Measurements from ENCODE around the gene PNCK.
"Not testable (repeated sequence)": the region's sequence is repeated elsewhere in the genome, so short reads cannot be mapped to it uniquely, and the experiment has no call there.

PNCK gene

DNA sequence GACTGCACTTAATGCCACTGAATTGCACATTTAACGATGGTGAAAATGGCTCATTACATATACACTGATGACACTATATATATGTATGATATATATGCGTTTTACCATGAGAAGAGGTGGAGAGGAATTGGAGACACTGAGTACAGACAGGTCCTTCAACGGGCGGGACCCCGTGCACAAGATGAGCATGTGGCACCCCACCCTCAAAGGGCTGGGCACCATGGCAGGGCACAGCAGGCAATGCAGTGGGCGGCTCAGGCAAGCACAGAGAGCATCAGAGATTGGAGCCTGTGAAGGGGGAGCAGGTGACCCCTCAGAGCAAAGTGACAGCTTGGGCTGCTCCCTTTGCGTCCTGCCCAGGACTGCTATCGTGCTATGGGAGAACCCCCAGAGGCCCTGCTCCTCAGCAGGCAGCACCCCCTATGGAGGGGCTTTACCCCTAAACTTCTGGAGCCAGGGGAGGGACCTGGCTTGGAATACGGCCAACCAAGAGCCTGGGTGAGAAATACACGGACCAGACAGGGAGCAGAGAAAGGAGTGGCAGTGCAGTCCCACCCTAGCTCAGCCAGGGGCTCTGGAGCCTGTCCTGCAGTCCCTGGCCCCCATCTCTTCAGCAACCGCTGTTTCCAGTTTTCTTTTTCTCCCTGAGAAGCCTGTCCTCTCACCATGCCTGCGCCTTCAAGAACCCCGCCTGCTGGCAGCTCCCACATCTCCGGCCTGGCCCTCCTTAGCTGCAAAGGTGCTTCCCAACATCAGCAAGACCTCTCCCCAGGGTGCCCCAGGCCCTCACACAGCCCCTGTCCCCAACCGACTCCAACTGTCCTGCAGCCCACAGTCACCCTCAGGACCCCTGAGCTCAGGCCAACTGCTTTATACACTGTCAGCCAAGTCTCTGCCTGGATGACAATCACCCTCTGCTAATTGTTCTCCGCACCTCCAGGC, 24.6 kb upstream of the PNCK start:
- TF ChIP-seq, protein P1, sequence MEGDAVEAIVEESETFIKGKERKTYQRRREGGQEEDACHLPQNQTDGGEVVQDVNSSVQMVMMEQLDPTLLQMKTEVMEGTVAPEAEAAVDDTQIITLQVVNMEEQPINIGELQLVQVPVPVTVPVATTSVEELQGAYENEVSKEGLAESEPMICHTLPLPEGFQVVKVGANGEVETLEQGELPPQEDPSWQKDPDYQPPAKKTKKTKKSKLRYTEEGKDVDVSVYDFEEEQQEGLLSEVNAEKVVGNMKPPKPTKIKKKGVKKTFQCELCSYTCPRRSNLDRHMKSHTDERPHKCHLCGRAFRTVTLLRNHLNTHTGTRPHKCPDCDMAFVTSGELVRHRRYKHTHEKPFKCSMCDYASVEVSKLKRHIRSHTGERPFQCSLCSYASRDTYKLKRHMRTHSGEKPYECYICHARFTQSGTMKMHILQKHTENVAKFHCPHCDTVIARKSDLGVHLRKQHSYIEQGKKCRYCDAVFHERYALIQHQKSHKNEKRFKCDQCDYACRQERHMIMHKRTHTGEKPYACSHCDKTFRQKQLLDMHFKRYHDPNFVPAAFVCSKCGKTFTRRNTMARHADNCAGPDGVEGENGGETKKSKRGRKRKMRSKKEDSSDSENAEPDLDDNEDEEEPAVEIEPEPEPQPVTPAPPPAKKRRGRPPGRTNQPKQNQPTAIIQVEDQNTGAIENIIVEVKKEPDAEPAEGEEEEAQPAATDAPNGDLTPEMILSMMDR (IDR thresholded peaks at IDR 0.05; ENCODE audit: low read depth, low read length, missing control alignments): no peak
- in situ Hi-C loops (cut with HindIII; ENCODE audit: low sequenced_read_pairs): no loop called here
- H3K4me3 ChIP-seq (ENCODE audit: low read depth, low read length): no peak overlapping the region
- no peak for DNase-seq (ENCODE audit: low read depth)

DNA sequence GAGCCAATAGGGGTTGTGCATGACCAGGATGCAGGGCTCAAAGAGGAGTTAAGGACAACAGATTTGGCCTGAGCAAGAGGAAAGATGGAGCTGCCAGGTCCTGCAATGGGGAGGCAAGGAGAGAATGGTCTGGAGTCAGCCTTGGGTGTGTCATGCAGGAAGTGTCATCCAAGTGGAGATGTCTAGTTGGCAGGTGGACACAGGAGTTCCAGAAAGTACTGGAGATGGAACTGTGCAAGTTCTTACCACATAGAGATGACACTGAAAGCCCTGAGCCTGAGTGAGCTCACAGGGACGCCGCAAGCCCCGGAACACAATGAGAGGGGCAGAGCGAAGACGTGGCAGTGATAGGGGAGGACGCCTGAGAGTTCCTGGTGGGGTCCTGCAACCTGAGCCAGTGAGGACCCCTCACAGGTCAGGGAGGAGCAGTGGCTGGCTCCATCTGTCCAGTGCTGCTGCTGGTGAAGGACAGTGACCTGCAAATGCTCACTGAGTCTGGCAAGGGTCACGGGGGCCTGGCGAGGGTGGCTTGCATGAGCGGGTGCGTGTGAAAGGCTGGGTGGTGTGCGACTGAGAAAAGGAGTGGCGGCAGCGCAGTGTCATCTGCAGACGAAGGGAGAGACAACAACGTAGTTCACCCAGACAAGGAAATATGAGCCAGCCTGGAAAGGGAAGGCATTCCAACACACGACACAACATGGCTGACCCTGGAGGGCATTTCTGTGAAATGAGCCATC, 23.5 kb upstream of the PNCK start:
- in situ Hi-C loops (cut with HindIII; ENCODE audit: low sequenced_read_pairs); DNase-seq (ENCODE audit: low read depth); H3K4me3 ChIP-seq (ENCODE audit: low read depth, low read length): not testable (repeated sequence)

DNA sequence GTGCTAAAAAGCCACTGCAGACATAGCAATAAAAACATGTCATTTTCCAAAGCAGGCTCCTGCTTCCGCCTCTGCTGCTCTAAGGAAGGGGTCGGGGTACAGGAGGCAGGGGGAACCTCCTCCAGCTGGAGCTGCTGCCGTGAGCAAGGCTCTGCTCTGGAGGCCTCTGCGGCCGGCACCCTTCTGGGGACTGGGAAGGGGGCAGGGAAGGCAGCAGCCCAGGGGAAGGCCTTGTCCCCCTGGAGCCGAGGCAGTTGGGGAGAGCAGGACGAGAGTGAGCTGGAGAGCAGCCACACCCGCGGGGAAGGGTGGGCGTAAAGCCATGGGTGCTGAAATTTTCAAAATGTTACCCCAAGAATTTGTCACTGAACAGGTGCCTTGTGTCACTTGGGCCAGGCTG, 22.9 kb upstream of the PNCK start:
- in situ Hi-C loops (cut with HindIII; ENCODE audit: low sequenced_read_pairs); H3K4me3 ChIP-seq (ENCODE audit: low read depth, low read length); DNase-seq (ENCODE audit: low read depth): not testable (repeated sequence)

DNA sequence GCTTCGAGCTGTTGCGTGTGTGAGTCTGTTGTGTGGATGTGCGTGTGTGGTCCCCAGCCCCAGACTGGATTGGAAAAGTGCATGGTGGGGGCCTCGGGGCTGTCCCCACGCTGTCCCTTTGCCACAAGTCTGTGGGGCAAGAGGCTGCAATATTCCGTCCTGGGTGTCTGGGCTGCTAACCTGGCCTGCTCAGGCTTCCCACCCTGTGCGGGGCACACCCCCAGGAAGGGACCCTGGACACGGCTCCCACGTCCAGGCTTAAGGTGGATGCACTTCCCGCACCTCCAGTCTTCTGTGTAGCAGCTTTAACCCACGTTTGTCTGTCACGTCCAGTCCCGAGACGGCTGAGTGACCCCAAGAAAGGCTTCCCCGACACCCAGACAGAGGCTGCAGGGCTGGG, 22.5 kb upstream of the PNCK start:
- in situ Hi-C loops (cut with HindIII; ENCODE audit: low sequenced_read_pairs): no loop called here
- TF ChIP-seq, protein P1 (IDR thresholded peaks at IDR 0.05; ENCODE audit: low read depth, low read length, missing control alignments): no peak
- H3K4me3 ChIP-seq (ENCODE audit: low read depth, low read length): no peak overlapping the region
- no peak for DNase-seq (ENCODE audit: low read depth)

DNA sequence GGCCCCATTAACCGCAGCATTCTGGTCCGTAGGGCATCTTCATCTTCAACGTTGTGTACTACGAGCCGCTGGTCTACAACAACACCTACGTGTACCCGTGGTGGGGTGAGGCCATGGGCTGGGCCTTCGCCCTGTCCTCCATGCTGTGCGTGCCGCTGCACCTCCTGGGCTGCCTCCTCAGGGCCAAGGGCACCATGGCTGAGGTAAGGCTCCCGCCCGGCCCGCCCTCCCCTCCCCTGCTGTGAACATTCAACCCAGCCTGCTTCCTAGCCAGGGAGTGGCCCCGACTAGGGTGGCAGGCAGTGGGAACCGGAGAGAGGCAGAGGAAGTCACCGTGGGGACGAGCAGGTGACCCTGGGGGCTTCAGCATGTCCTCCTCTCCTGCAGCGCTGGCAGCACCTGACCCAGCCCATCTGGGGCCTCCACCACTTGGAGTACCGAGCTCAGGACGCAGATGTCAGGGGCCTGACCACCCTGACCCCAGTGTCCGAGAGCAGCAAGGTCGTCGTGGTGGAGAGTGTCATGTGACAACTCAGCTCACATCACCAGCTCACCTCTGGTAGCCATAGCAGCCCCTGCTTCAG, 21.2 kb upstream of the PNCK start:
- TF ChIP-seq, protein P1 (IDR thresholded peaks at IDR 0.05; ENCODE audit: low read depth, low read length, missing control alignments): no peak
- H3K4me3 ChIP-seq (ENCODE audit: low read depth, low read length): no peak overlapping the region
- DNase-seq (ENCODE audit: low read depth): no peak
- in situ Hi-C loops (cut with HindIII; ENCODE audit: low sequenced_read_pairs): no loop called here

DNA sequence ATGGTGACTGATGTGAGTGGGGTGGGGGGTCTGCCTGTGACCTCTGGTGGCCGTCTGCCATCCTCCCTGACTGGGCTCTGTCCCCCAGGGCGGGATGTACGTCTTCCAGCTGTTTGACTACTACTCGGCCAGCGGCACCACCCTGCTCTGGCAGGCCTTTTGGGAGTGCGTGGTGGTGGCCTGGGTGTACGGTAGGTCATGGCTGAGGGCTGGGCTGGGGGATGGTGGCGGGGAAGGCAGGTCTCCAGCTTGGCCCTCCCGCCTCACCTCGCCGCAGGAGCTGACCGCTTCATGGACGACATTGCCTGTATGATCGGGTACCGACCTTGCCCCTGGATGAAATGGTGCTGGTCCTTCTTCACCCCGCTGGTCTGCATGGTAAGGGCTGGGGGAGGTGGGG, 20.6 kb upstream of the PNCK start:
- H3K4me3 ChIP-seq (ENCODE audit: low read depth, low read length); DNase-seq (ENCODE audit: low read depth); in situ Hi-C loops (cut with HindIII; ENCODE audit: low sequenced_read_pairs): not testable (repeated sequence)

DNA sequence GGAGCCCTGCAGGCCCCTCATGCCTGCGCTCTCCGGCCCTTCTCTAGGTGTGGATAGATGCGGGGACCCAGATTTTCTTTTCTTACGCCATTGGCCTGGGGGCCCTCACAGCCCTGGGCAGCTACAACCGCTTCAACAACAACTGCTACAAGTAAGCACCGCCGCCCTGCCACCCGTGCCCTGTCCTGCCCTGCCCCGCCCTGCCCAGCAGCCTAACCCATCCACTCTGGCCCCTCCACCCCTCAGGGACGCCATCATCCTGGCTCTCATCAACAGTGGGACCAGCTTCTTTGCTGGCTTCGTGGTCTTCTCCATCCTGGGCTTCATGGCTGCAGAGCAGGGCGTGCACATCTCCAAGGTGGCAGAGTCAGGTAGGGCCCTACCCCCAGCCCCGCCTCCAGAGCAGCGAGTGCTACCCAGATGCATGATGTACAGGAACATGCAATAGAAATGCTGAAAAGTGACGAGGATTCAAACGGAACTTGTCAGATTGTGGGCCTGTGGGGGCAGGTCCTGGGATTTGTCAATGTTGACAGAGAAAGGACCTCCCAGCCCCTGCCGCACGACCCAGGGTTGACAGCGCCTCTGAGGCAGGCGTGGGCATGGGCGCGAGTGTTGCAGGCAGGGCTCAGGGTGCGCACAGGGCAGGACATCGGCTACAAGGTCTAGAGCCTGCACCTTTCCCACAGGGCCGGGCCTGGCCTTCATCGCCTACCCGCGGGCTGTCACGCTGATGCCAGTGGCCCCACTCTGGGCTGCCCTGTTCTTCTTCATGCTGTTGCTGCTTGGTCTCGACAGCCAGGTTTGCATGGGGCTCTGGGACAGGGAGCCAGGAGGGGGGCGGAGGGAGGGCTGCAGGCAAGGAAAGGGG, 19.8 kb upstream of the PNCK start:
- H3K4me3 ChIP-seq (ENCODE audit: low read depth, low read length): no peak overlapping the region
- no peak for DNase-seq (ENCODE audit: low read depth)
- in situ Hi-C loops (cut with HindIII; ENCODE audit: low sequenced_read_pairs): no loop called here
- TF ChIP-seq, protein P1 (IDR thresholded peaks at IDR 0.05; ENCODE audit: low read depth, low read length, missing control alignments): no peak
